ENCODE results near the gene CDK11A.

DNA sequence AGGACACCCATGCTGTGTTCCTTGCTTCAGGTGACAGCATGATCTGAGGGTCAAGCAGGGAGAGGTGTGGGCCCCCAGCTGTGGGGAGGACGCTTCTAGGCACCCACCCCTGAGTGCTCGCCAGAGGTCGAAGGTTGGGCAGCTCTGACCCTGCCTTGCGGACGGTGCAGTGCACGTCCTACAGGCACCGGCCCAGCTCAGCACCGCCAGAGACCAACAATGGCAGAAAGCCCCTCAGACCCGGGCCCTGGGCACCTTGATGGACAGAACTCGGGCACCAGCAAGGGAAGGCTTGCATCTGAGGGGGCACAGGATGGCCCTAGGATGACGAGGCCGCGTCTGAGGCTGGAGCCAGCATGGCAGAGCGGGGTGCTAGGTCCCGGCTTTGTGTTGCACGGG lies 29.4 kb upstream of the CDK11A start:
- TF ChIP-seq, protein P1, sequence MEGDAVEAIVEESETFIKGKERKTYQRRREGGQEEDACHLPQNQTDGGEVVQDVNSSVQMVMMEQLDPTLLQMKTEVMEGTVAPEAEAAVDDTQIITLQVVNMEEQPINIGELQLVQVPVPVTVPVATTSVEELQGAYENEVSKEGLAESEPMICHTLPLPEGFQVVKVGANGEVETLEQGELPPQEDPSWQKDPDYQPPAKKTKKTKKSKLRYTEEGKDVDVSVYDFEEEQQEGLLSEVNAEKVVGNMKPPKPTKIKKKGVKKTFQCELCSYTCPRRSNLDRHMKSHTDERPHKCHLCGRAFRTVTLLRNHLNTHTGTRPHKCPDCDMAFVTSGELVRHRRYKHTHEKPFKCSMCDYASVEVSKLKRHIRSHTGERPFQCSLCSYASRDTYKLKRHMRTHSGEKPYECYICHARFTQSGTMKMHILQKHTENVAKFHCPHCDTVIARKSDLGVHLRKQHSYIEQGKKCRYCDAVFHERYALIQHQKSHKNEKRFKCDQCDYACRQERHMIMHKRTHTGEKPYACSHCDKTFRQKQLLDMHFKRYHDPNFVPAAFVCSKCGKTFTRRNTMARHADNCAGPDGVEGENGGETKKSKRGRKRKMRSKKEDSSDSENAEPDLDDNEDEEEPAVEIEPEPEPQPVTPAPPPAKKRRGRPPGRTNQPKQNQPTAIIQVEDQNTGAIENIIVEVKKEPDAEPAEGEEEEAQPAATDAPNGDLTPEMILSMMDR (IDR thresholded peaks at IDR 0.05; ENCODE audit: borderline replicate concordance, extremely low read depth, low read length, poor library complexity, severe bottlenecking): no peak
- no peak for TF ChIP-seq EZH2 (IDR thresholded peaks at IDR 0.05; ENCODE audit: borderline replicate concordance, low read depth, low read length, severe bottlenecking)
